GM12878 (cell line): ENCODE measurements around the gene MTR. TPM values are rescaled to one million over a fixed set of nuclear protein-coding genes. Genes with fewer than 3 reads are reported as not detected.

ENCODE experiments used
- ATAC-seq: fragments of 200-7000 bp; cut with Tn5 transposase; 3 replicates; pipeline ENCODE4 v1.9.1; 2020; ENCODE audit warnings: mild to moderate bottlenecking, moderate library complexity
- BruUV-seq: library from RNA; stranded (reverse); fragments of 400-500 nt; replicated peaks from 2 replicates; lab custom pipeline; 2021; lab: Mats Ljungman, UMichigan
- CTCF ChIA-PET: fragments of 300-600 bp; sonication (Branson Sonifier 250); formaldehyde crosslinking; extraction: SDS; loops from one replicate; lab custom pipeline; 2021; ENCODE audit warnings: inconsistent platforms; lab: Yijun Ruan, JAX
- POLR2A ChIA-PET: fragments of 350-600 bp; formaldehyde crosslinking; extraction: SDS; loops from one replicate; lab custom pipeline; 2021; ENCODE audit warnings: inconsistent platforms; lab: Charles Lee
- RAD21 ChIA-PET: fragments of 300-600 bp; sonication (Branson Sonifier 250); formaldehyde crosslinking; loops from one replicate; lab custom pipeline; 2023; ENCODE audit warnings: antibody characterized with exemption; ENCODE audit not compliant: unreplicated experiment; lab: Charles Lee
- SMC1A ChIA-PET: fragments of 300-600 bp; sonication (Branson Sonifier 250); formaldehyde crosslinking; loops from one replicate; lab custom pipeline; 2023; ENCODE audit not compliant: unreplicated experiment, uncharacterized antibody; lab: Charles Lee
- DNase-seq: peaks from one replicate; pipeline ENCODE4 v3.0.0-alpha.2; 2011; ENCODE audit warnings: low read depth, low spot score
- FAIRE-seq: peaks from 3 replicates; lab custom pipeline; 2011; peaks lifted over from hg19 to GRCh38; lab: Jason Lieb, UNC
- H2AFZ ChIP-seq: 2 replicates; pipeline ENCODE4 v1.6.0; 2011; ENCODE audit warnings: low read depth, low read length, control low read depth; ENCODE audit not compliant: control insufficient read depth
- H3K27ac ChIP-seq: 2 replicates; pipeline ENCODE4 v1.5.1; 2011; ENCODE audit warnings: control low read depth; ENCODE audit not compliant: control insufficient read depth, insufficient read depth
- H3K27me3 ChIP-seq, 2 experiments: replicated peaks in 1 of 2; 2 replicates each; pipeline versions ENCODE4 v1.6.0 to v1.6.1; 2011; ENCODE audit warnings: low read length in 1 of 2; ENCODE audit not compliant: control insufficient read depth in 2 of 2, insufficient read depth in 2 of 2
- H3K36me3 ChIP-seq, 2 experiments: 2 replicates each; pipeline ENCODE4 v1.5.1; 2011; ENCODE audit warnings: low read length in 1 of 2; ENCODE audit not compliant: control insufficient read depth in 2 of 2, insufficient read depth in 2 of 2
- H3K4me1 ChIP-seq: 2 replicates; pipeline ENCODE4 v1.6.1; 2011; ENCODE audit warnings: mild to moderate bottlenecking, low read length, moderate library complexity, mixed read lengths; ENCODE audit not compliant: control insufficient read depth, insufficient read depth
- H3K4me2 ChIP-seq: 2 replicates; pipeline ENCODE4 v1.6.0; 2011; ENCODE audit warnings: control low read depth; ENCODE audit not compliant: control insufficient read depth, insufficient read depth
- H3K4me3 ChIP-seq: fragments of 200-600 bp; sonication (generic); 2 replicates; pipeline ENCODE4 v1.5.1; 2016
- H3K79me2 ChIP-seq: 2 replicates; pipeline ENCODE4 v1.6.0; 2011; ENCODE audit warnings: low read length; ENCODE audit not compliant: control insufficient read depth, insufficient read depth
- H3K9ac ChIP-seq: 2 replicates; pipeline ENCODE4 v1.8.0; 2011; ENCODE audit warnings: low read length, control low read depth, mixed read lengths; ENCODE audit not compliant: control insufficient read depth, insufficient read depth
- H3K9me3 ChIP-seq: replicated peaks from 3 replicates; pipeline ENCODE4 v1.5.1; 2011; ENCODE audit warnings: mild to moderate bottlenecking, low read length; ENCODE audit not compliant: control insufficient read depth, insufficient read depth
- H4K20me1 ChIP-seq: 2 replicates; pipeline ENCODE4 v1.6.0; 2011; ENCODE audit not compliant: control insufficient read depth, insufficient read depth
- ATF2 ChIP-seq: IDR thresholded peaks from 2 replicates; pipeline ENCODE4 v1.6.1; 2012; ENCODE audit warnings: low read length, inconsistent platforms
- ETV6 ChIP-seq, 2 experiments: fragments of 450-650 bp in 1 of 2; IDR thresholded peaks in 1 of 2; conservative IDR thresholded peaks in 1 of 2; 2 replicates each; pipeline ENCODE4 v1.6.1; 2014; ENCODE audit warnings: antibody characterized with exemption in 1 of 2, borderline replicate concordance in 1 of 2, low read depth in 1 of 2, mild to moderate bottlenecking in 1 of 2, moderate library complexity in 1 of 2
- FOXK2 ChIP-seq: fragments of 450-650 bp; IDR thresholded peaks from 2 replicates; pipeline ENCODE4 v1.6.1; 2017; ENCODE audit warnings: mild to moderate bottlenecking, moderate library complexity
- IRF3 ChIP-seq: fragments of 450-650 bp; IDR thresholded peaks from 2 replicates; pipeline ENCODE4 v1.6.1; 2014; ENCODE audit warnings: mild to moderate bottlenecking
- IRF4 ChIP-seq: IDR thresholded peaks from 2 replicates; pipeline ENCODE4 v1.6.1; 2011; ENCODE audit warnings: low read depth, low read length
- JUNB ChIP-seq: IDR thresholded peaks from 2 replicates; pipeline ENCODE4 v1.6.1; 2016; ENCODE audit warnings: antibody characterized with exemption, mild to moderate bottlenecking
- PAX8 ChIP-seq: fragments of 450-650 bp; IDR thresholded peaks from 2 replicates; pipeline ENCODE4 v1.6.1; 2017; ENCODE audit warnings: mild to moderate bottlenecking, moderate library complexity
- RAD21 ChIP-seq: IDR thresholded peaks from 2 replicates; pipeline ENCODE4 v1.6.1; 2011; ENCODE audit warnings: mild to moderate bottlenecking, low read depth, low read length, moderate library complexity; ENCODE audit not compliant: insufficient read depth
- RBBP5 ChIP-seq: fragments of 200-600 bp; sonication (generic); conservative IDR thresholded peaks from 2 replicates; pipeline ENCODE4 v1.6.1; 2016
- REST ChIP-seq: IDR thresholded peaks from 2 replicates; pipeline ENCODE4 v1.6.1; 2012; ENCODE audit warnings: mild to moderate bottlenecking, low read depth, low read length
- SP1 ChIP-seq: IDR thresholded peaks from one replicate; pipeline ENCODE4 v1.6.1; 2011; ENCODE audit warnings: low read depth, low read length
- TAF1 ChIP-seq: IDR thresholded peaks from 2 replicates; pipeline ENCODE4 v1.6.1; 2011; ENCODE audit warnings: mild to moderate bottlenecking, low read depth, low read length, borderline replicate concordance
- ZNF687 ChIP-seq: fragments of 450-650 bp; IDR thresholded peaks from 2 replicates; pipeline ENCODE4 v1.6.1; 2017; ENCODE audit warnings: mild to moderate bottlenecking, moderate library complexity
- WGBS: methylation state at CpG from one replicate; pipeline ENCODE4 v1.1.6; 2016; ENCODE audit warnings: low lambda C conversion rate; ENCODE audit not compliant: insufficient replicate concordance, insufficient coverage; ENCODE audit errors: missing lambda C conversion rate; 5-methylcytosine and 5-hydroxymethylcytosine counted together
- in situ Hi-C: fragments of 300-500 bp; cut with MboI; formaldehyde crosslinking; loops from 9 replicates; pipeline ENCODE4 v1.14.3; 2018; ENCODE audit warnings: mixed read lengths
- intact Hi-C: fragments of 100-400 bp; cut with micrococcal nuclease; formaldehyde crosslinking; loops from one replicate; pipeline ENCODE4 v1.14.2; 2022; ENCODE audit not compliant: unreplicated experiment
- polyA plus RNA-seq, 11 experiments: library from polyadenylated mRNA; depleted of rRNA in 4 of 11; unstranded in 6 of 11; stranded (reverse) in 5 of 11; fragments of >200 nt; fragmentation: Nextera tagmentation in 4 of 11; fragmentation: Illumina TruSeq in 1 of 11; extraction: Ambion mirVana in 4 of 11; extraction: Trizol in 1 of 11; gene quantifications; 1 replicate in 1 of 11; 2 replicates in 10 of 11; pipeline versions ENCODE4 v1.2.1 to v1.2.3, GENCODE V29; 2011 to 2016; ENCODE audit warnings: inconsistent platforms in 2 of 11, missing spikeins in 2 of 11, low read depth in 1 of 11
- total RNA-seq, 4 experiments: library from RNA; depleted of rRNA in 3 of 4; stranded (reverse); fragments of >200 nt in 3 of 4; fragmentation: Illumina TruSeq in 1 of 4; extraction: Trizol in 1 of 4; gene quantifications; 2 replicates each; pipeline versions ENCODE4 v1.2.1 to v1.2.3, GENCODE V29; 2013 to 2021

MTR gene
- total and polyA plus RNA-seq, 10 of the 15 experiments (the other 5 are each of a cell fraction or from before 2014, with no cell fraction given) = 2.4 to 38.7 (median 16.5) TPM

- Histone ChIP-seq H3K4me1 (no peaks in the 10 kb centered on the region), H3K9me3 (no peaks in the 10 kb centered on the region), H3K27ac (no peak overlapping the region), H3K36me3 (peaks cover 12 to 36% of the 10 kb centered on the region in 2 experiments), H4K20me1 (no peaks in the 10 kb centered on the region), H2AFZ (no peak overlapping the region), H3K4me3 (no peak overlapping the region), H3K27me3 (no peaks in the 10 kb centered on the region), H3K79me2 (no peaks in the 10 kb centered on the region), H3K9ac (no peak overlapping the region), H3K4me2 (no peak overlapping the region)
- ChIA-PET SMC1A (no interaction called here), POLR2A (no interaction called here), CTCF (no interaction called here), RAD21 (no interaction called here)
- no TSS peak for BruUV-seq
- intact Hi-C loops = no loop called here
- DNase-seq (no peak), ATAC-seq (no peak), FAIRE-seq (no peak)
- 97% methylated on average over 4 of the region's 4 CpGs for WGBS
- in situ Hi-C loops = no loop called here
- TF ChIP-seq PAX8 (no peak), REST (no peak), RAD21 (no peak), JUNB (no peak), ETV6 (conservative IDR thresholded peaks at IDR 0.05 in 1 of 2, IDR thresholded peaks at IDR 0.05 in 1 of 2; ENCODE audit: borderline replicate concordance in 1 of 2, low read depth in 1 of 2) (no peak), ATF2 (no peak), IRF3 (no peak), RBBP5 (no peak), IRF4 (no peak), FOXK2 (no peak), SP1 (no peak), TAF1 (no peak), ZNF687 (no peak)
Observed at GRCh38 chr1:236834876-236835275, 39.8 kb downstream of the MTR start.
